Breast epithelium (tissue), 4 donors: ENCODE measurements around the gene SPDYE9. TPM values are rescaled to one million over a fixed set of nuclear protein-coding genes. Genes with fewer than 3 reads are reported as not detected.
"Not testable (repeated sequence)": the region's sequence is repeated elsewhere in the genome, so short reads cannot be mapped to it uniquely, and the experiment has no call there.

Source experiments
- DNase-seq, 2 donors: peaks; one replicate each; pipeline ENCODE4 v3.0.0-alpha.2; 2019; ENCODE audit warnings: low spot score in 2 of 2
- H3K27ac ChIP-seq, 2 donors: fragments of 200-600 bp; sonication (generic) in 1 of 2; one replicate each; pipeline ENCODE4 v1.5.1; 2016 to 2019; ENCODE audit warnings: mild to moderate bottlenecking in 1 of 2
- H3K27me3 ChIP-seq, 2 donors: fragments of 200-600 bp; sonication (generic) in 1 of 2; one replicate each; pipeline versions ENCODE4 v1.5.1 to v1.6.0; 2017 to 2019; ENCODE audit warnings: control low read depth in 1 of 2, mild to moderate bottlenecking in 1 of 2
- H3K36me3 ChIP-seq: fragments of 200-600 bp; one replicate; pipeline ENCODE4 v1.5.1; 2019
- H3K4me1 ChIP-seq, 2 donors: fragments of 200-600 bp; sonication (generic); one replicate each; pipeline ENCODE4 v1.5.1; 2016 to 2019; ENCODE audit warnings: control low read depth in 1 of 2
- H3K4me3 ChIP-seq, 3 donors: fragments of 200-600 bp; sonication (generic); 1 replicate in 2 of 3; 2 replicates in 1 of 3; pipeline ENCODE4 v1.5.1; 2016 to 2019; ENCODE audit warnings: mild to moderate bottlenecking in 3 of 3, moderate library complexity in 2 of 3
- H3K9me3 ChIP-seq, 2 donors: fragments of 200-600 bp; sonication (generic) in 1 of 2; one replicate each; pipeline ENCODE4 v1.5.1; 2016 to 2019; ENCODE audit warnings: control low read depth in 1 of 2
- intact Hi-C: fragments of 100-400 bp; cut with DNase I; formaldehyde crosslinking; loops from one replicate; pipeline ENCODE4 v1.15.1; 2023; ENCODE audit warnings: low total_unique reads
- total RNA-seq, 3 donors: library from RNA; depleted of rRNA; stranded (reverse); fragments of >200 nt; gene quantifications; one replicate each; pipeline ENCODE4 v1.1.0, GENCODE V29; 2016

SPDYE9 gene
- total RNA-seq, result not detected

GRCh38 chr7:73085938-73086337 lies at the start of gene SPDYE9:
TSS of gene SPDYE9 (minus strand) at chr7:73086038. CDS start at chr7:73084238, 1,800 bp downstream.
- H3K36me3 ChIP-seq, H3K9me3 ChIP-seq, intact Hi-C loops: not testable (repeated sequence)

GRCh38 chr7:73134866-73135265 lies 49.0 kb upstream of the SPDYE9 start:
- H3K4me1 ChIP-seq, intact Hi-C loops, H3K9me3 ChIP-seq, H3K27me3 ChIP-seq, DNase-seq, H3K36me3 ChIP-seq, H3K27ac ChIP-seq, H3K4me3 ChIP-seq: not testable (repeated sequence)

More at GRCh38 chr7:73085938-73086337, at the start of gene SPDYE9:
- H3K4me1 ChIP-seq, H3K27ac ChIP-seq, DNase-seq, H3K27me3 ChIP-seq, H3K4me3 ChIP-seq: not testable (repeated sequence)

- H3K36me3 ChIP-seq, H3K4me1 ChIP-seq, DNase-seq, H3K4me3 ChIP-seq, H3K9me3 ChIP-seq, H3K27me3 ChIP-seq, H3K27ac ChIP-seq, intact Hi-C loops: not testable (repeated sequence)
These were observed 46.9 kb upstream of the SPDYE9 start for GRCh38 chr7:73132651-73133217.

- intact Hi-C loops, H3K4me1 ChIP-seq, H3K9me3 ChIP-seq, DNase-seq, H3K4me3 ChIP-seq, H3K27ac ChIP-seq, H3K27me3 ChIP-seq, H3K36me3 ChIP-seq: not testable (repeated sequence)
These were observed 44.8 kb upstream of the SPDYE9 start for GRCh38 chr7:73130612-73131011.

- H3K4me3 ChIP-seq, H3K36me3 ChIP-seq, intact Hi-C loops, H3K27ac ChIP-seq, H3K9me3 ChIP-seq, H3K27me3 ChIP-seq, DNase-seq, H3K4me1 ChIP-seq: not testable (repeated sequence)
These were observed 38.3 kb upstream of the SPDYE9 start for GRCh38 chr7:73124126-73124525.

GRCh38 chr7:73122778-73123447 lies 37.1 kb upstream of the SPDYE9 start:
- intact Hi-C loops, H3K27ac ChIP-seq, H3K4me3 ChIP-seq, H3K36me3 ChIP-seq, H3K27me3 ChIP-seq, DNase-seq, H3K9me3 ChIP-seq, H3K4me1 ChIP-seq: not testable (repeated sequence)

- H3K4me3 ChIP-seq, H3K27me3 ChIP-seq, intact Hi-C loops, H3K9me3 ChIP-seq, H3K4me1 ChIP-seq, DNase-seq, H3K36me3 ChIP-seq, H3K27ac ChIP-seq: not testable (repeated sequence)
These were observed 32.3 kb upstream of the SPDYE9 start for GRCh38 chr7:73118155-73118554.

GRCh38 chr7:73057811-73058210 lies 28.0 kb downstream of the SPDYE9 start, which contains the start of gene SPDYE11:
TSS of gene SPDYE11 (minus strand) at chr7:73057911. CDS start at chr7:73056111, 1,800 bp downstream.
- H3K4me1 ChIP-seq, intact Hi-C loops: not testable (repeated sequence)

GRCh38 chr7:73029666-73030065 lies 56.2 kb downstream of the SPDYE9 start, which contains the start of gene SPDYE8:
TSS of gene SPDYE8 (minus strand) at chr7:73029766. CDS start at chr7:73027966, 1,800 bp downstream.
- H3K4me3 ChIP-seq, DNase-seq, H3K27ac ChIP-seq, H3K36me3 ChIP-seq, H3K27me3 ChIP-seq, intact Hi-C loops, H3K9me3 ChIP-seq, H3K4me1 ChIP-seq: not testable (repeated sequence)

More at GRCh38 chr7:73057811-73058210, 28.0 kb downstream of the SPDYE9 start, which contains the start of gene SPDYE11:
- not testable (repeated sequence) for DNase-seq, H3K27me3 ChIP-seq, H3K36me3 ChIP-seq, H3K9me3 ChIP-seq, H3K27ac ChIP-seq, H3K4me3 ChIP-seq

Other genes starting within 250 kb of the SPDYE9 start
- gene POM121, start 160.9 kb downstream of the SPDYE9 start, total RNA-seq, result 10 to 100 TPM; 12.1 to 12.8 (median 12.3) TPM
- gene TRIM74, start 116.6 kb downstream of the SPDYE9 start, total RNA-seq, result under 1 TPM; 0.16 to 0.98 (median 0.88) TPM
- gene SPDYE8, start 56.3 kb downstream of the SPDYE9 start, total RNA-seq, result not detected
- not detected for gene SPDYE11, start 28.1 kb downstream of the SPDYE9 start, total RNA-seq
- gene NSUN5, start 222.8 kb upstream of the SPDYE9 start, total RNA-seq, result 10 to 100 TPM; 23.3 to 28.1 (median 24.2) TPM
- 1 to 10 TPM in 1 of 3 donors, not detected in 2; 1.4 TPM for gene TRIM50, start 242.0 kb upstream of the SPDYE9 start, total RNA-seq
- gene FKBP6, start 242.1 kb upstream of the SPDYE9 start, total RNA-seq, result not detected